Mucosa of descending colon (tissue), 3 donors: ENCODE measurements around the gene CELF2. TPM values are rescaled to one million over a fixed set of nuclear protein-coding genes. Genes with fewer than 3 reads are reported as not detected.

Source experiments
- ATAC-seq: fragments of 200-7000 bp; cut with Tn5 transposase; one replicate; pipeline ENCODE4 v1.9.1; 2020; ENCODE audit warnings: mild to moderate bottlenecking, moderate library complexity
- DNase-seq, 3 donors: peaks; one replicate each; pipeline ENCODE4 v3.0.0-alpha.2; 2020
- H3K36me3 ChIP-seq: fragments of 200-600 bp; one replicate; pipeline ENCODE4 v1.8.0; 2021; ENCODE audit warnings: low read depth, mild to moderate bottlenecking
- H3K4me1 ChIP-seq: fragments of 200-600 bp; one replicate; pipeline ENCODE4 v1.8.0; 2021; ENCODE audit warnings: low read depth, mild to moderate bottlenecking
- H3K4me3 ChIP-seq: fragments of 200-600 bp; one replicate; pipeline ENCODE4 v1.8.0; 2021; ENCODE audit warnings: mild to moderate bottlenecking
- H3K9me3 ChIP-seq: fragments of 200-600 bp; one replicate; pipeline ENCODE4 v1.8.0; 2021; ENCODE audit warnings: mild to moderate bottlenecking
- intact Hi-C, 2 donors: fragments of 100-400 bp; cut with DNase I in 1 of 2; cut with micrococcal nuclease in 1 of 2; formaldehyde crosslinking; loops; one replicate each; pipeline versions ENCODE4 v1.11.0 to v1.11.1; 2022; cut with DNase I, micrococcal nuclease
- total RNA-seq, 3 donors: library from RNA; stranded (reverse); fragmentation: NEBNext Ultra II Directional in 2 of 3; extraction: Animal tissue kit (Norgen Biotek cat#: 25700) in 2 of 3; gene quantifications; one replicate each; pipeline versions ENCODE4 v1.2.1 to v1.2.4, GENCODE V29; 2021 to 2023
- TF ChIP-seq, protein P1 (sequence below): fragments of 200-600 bp; IDR thresholded peaks from one replicate; pipeline ENCODE4 v1.8.0; 2022; ENCODE audit warnings: antibody characterized with exemption, mild to moderate bottlenecking
- donor health status: DM: no; HTN: no; CAD: no; lungs with moderate emphysema.
- donor health status: DM: no; HTN: no; CAD: no.
- donor health status: DM: no; HTN: yes; CAD: no.

CELF2 gene
- total RNA-seq, 3 donors from 2014 or later: 31.4 to 56.5 (median 36.1) TPM

DNA sequence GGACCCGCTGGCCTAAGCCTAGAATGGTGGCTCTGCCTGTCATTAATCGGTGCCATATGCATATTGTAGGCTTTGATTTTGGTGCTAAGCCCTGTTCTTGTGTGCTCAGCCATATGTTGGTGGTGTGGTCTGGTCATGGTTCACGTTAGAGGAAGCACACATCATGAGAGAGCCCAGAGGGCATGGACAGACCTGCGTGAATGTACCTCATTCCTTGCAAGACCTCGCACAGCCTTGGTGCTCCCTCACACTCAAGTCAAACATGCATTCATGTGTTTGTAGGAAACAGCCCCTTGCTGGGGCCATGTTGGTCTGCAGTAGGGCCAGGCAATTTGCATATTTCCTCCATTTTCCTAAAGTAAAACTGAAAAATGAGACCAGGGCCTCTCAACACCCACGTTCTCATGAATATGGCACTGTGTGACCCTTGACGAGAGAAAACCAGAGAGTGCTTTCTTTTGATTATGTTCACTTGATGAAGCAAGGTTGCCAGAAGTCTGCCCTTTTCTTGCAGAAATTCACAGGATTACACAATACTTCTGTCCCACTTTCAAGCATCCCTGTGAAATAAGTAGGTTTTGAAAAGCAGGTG lies 268.7 kb downstream of the CELF2 start:
- H3K36me3 ChIP-seq: no peaks in the 10 kb centered on the region
- H3K9me3 ChIP-seq: no peaks in the 10 kb centered on the region
- no peak for DNase-seq
- intact Hi-C loops: no loop called here
- TF ChIP-seq, protein P1, sequence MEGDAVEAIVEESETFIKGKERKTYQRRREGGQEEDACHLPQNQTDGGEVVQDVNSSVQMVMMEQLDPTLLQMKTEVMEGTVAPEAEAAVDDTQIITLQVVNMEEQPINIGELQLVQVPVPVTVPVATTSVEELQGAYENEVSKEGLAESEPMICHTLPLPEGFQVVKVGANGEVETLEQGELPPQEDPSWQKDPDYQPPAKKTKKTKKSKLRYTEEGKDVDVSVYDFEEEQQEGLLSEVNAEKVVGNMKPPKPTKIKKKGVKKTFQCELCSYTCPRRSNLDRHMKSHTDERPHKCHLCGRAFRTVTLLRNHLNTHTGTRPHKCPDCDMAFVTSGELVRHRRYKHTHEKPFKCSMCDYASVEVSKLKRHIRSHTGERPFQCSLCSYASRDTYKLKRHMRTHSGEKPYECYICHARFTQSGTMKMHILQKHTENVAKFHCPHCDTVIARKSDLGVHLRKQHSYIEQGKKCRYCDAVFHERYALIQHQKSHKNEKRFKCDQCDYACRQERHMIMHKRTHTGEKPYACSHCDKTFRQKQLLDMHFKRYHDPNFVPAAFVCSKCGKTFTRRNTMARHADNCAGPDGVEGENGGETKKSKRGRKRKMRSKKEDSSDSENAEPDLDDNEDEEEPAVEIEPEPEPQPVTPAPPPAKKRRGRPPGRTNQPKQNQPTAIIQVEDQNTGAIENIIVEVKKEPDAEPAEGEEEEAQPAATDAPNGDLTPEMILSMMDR: no peak
- H3K4me1 ChIP-seq: no peaks in the 10 kb centered on the region
- no peak overlapping the region for H3K4me3 ChIP-seq
- ATAC-seq: no peak

DNA sequence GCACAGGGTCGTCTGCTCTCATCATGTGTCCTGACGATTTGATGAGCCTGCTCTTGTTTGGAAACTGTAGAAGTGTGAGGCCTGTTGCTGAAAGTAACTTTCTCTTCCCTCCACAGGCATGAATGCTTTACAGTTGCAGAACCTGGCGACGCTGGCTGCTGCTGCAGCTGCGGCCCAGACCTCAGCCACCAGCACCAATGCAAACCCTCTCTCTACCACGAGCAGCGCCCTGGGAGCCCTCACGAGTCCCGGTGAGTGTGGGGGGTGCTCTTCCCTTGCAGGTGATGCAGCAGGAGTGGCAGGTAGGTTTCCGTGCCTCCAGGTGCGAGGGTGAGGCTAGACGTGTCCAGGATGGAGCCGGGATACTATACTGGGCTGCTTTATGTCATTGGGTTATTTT lies 270.6 kb downstream of the CELF2 start:
- DNase-seq: no peak
- Histone ChIP-seq H3K9me3 (no peaks in the 10 kb centered on the region), H3K36me3 (no peaks in the 10 kb centered on the region), H3K4me1 (no peaks in the 10 kb centered on the region), H3K4me3 (no peak overlapping the region)
- no peak for ATAC-seq
- intact Hi-C loops: no loop called here
- TF ChIP-seq, protein P1: no peak

DNA sequence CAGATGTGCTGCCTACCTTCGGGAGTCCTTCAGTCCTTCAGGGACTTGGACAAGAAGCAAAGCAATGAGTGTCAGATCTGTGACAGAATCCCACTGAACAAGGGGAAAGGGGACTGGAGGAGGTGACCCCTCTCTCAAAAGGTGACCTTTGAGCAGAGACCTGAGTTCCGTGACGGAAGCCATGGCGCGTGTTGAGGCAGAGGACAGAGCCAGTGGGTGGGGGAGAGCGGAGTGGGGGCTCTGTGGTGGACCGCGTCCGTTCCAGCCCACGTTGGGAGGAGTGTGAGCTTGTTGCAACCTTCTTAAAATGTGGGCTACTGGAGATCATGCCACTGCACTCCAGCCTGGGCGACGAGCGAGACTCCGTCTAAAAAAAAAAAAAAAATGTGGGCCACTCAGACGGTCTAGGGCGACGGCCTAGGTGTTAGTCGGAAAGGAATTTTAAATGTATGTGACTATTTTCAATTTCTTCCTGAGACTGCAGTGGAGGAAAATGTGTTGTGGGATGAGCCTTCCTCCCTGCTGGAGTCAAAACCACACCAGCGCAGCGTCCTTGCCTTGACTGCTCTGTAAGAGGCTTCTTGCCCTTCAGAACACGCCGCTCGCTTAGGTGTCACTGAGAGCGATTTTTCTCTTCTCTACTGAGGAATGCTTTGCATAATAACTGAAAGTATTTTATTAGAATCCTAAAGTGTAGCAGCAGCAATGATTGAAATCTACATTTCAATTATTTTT lies 272.7 kb downstream of the CELF2 start:
- DNase-seq (no peak), ATAC-seq (no peak)
- TF ChIP-seq, protein P1: no peak
- H3K4me3 ChIP-seq: no peak overlapping the region
- H3K4me1 ChIP-seq: no peaks in the 10 kb centered on the region
- no peaks in the 10 kb centered on the region for H3K36me3 ChIP-seq
- intact Hi-C loops: no loop called here
- H3K9me3 ChIP-seq: no peaks in the 10 kb centered on the region

DNA sequence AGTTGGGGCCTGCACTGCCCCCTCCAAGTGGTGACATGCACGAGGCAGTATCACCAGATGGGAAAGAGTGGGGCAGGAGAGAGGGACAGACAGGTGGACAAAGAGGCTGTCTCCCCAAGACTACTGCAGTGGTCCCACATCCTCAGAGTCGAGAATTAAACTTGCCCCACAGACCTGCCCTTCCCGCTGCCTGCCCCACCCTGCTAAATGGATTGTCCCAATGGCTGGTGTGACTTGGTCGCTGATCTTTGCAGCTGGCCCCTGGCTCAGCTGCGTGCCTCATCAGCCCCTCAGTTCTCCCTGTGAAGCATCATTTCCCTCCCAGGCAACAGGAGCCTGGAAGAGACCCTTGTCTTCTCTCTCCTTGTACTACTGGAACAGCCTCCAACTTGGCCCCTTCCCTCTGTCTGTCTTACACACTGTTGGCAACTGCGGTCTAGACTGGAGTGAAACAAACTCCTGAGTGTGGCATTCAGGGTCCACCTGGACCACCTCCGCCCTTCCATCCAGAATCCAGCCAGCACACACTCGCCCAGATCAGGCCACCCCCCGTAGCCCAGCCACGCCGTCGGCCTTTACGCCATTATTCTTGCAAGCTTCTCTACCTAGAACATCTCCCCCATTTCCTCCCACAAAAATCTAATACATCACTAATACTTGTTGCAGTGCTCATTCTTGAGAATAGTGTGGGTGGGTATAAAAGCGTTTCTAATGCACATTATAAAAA lies 275.1 kb downstream of the CELF2 start:
- Histone ChIP-seq H3K4me1 (no peaks in the 10 kb centered on the region), H3K36me3 (no peaks in the 10 kb centered on the region), H3K4me3 (no peak overlapping the region), H3K9me3 (no peaks in the 10 kb centered on the region)
- TF ChIP-seq, protein P1: no peak
- DNase-seq (no peak), ATAC-seq (no peak)
- intact Hi-C loops: no loop called here

DNA sequence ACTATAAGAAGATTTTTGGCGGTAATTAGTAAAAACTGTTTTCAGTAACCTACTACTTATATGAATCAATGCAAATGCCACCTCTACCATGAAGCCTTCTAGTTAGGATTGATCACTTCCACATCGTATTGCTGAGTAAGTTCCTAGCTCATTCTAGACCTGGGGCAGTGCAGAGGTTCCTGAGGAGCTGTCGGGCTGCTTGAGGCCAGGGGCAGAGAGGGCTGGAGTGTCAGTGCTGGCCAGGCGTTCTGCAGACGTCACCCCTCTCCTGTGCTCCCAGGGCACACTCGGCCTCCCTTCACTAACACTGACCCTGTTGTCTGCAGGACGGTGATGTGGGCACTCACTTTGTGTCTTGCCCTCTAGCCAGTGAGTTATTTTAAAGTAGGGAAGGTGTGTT lies 275.7 kb downstream of the CELF2 start:
- intact Hi-C loops: no loop called here
- DNase-seq: no peak
- no peaks in the 10 kb centered on the region for H3K36me3 ChIP-seq
- no peak for ATAC-seq
- TF ChIP-seq, protein P1: no peak
- no peak overlapping the region for H3K4me3 ChIP-seq
- H3K4me1 ChIP-seq: no peaks in the 10 kb centered on the region
- H3K9me3 ChIP-seq: no peaks in the 10 kb centered on the region
